Amniotic epithelial cell (primary cell): ENCODE data around the gene SLC10A3.

Experiments
- DNase-seq: peaks from one replicate; pipeline ENCODE4 v3.0.0-alpha.2; 2010; ENCODE audit warnings: low read depth

The SLC10A3 gene

DNA sequence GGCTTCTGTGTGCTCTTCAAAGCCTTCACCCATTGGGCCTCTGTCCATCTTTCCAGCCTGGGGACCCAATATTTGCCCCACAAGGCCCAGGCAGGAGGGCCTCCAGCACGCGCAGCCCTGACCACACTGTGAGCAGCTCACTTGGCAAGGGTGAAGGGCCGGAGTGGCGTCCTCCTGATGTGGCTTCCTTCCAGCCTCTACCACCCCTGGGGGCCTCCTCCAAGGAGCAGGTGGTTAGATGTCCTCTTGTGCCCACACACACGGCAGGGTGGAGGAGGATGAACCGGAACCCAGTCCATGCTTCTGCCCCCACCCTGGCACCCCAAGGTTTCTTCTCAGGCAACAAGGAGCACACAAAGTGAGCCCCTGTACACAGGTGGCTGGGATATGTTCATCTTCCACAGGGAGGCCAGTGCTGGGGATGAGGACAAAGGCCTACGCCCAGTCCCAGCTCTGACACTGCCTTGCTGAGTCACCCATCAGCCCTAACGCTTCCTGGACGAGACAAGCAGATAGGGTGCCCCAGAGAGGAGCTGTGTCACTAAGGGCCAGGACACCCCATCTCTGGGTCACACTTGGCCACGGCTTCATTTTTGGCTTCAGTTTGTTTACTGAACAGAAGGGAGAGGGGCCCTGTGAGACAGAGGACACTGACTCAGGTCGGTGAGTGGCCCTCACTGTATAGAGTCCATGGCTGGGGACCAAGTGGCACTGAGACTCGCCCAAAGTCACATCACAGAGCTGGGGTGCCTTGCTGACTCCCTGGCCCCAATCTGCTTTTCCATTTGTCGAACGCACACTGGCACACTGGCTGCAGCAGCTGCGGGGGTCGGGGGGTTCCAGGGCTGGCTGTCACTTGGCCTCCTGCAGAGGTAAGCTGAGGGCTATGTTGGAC lies 5.9 kb downstream of the SLC10A3 start:
- no peak for DNase-seq

DNA sequence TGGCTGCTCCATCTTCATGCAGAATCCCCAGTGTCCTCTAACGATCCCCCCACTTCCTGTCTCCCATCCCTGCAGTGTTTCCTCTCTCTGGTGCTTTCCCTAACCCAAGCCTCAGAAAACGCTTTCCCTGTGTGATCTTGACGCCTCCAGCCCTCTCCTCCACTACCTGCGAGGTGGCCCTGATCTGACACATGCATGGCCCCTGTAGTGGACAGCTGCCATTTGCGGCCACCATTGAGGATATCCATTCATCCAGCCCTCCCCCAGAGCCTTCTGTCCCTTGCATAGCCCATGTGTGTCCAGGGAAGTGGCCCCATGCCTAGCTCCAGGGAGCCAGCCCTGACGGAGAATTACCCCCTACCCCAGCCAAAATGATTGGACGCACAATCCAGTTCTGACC lies 7.1 kb downstream of the SLC10A3 start:
- DNase-seq = no peak

DNA sequence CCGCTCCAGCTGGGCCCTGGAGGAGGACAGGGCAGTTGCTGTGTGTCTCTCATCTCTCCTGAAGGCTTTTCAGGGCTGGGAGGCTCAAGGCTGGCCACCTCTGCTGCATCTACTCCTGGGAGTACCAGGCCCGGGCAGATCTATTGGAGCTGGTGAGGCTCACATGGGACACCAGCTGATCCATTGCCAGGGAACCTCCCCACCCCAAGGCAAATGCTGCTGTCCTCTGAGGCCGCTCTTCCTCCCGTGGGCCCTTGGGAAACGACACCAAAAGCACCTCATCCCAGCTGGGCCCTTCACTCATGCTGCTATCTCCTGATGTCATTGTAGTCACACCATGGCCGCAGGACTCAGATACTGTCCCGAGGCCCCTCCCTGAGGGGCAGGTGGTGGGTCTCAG lies 7.6 kb downstream of the SLC10A3 start:
- no peak for DNase-seq

DNA sequence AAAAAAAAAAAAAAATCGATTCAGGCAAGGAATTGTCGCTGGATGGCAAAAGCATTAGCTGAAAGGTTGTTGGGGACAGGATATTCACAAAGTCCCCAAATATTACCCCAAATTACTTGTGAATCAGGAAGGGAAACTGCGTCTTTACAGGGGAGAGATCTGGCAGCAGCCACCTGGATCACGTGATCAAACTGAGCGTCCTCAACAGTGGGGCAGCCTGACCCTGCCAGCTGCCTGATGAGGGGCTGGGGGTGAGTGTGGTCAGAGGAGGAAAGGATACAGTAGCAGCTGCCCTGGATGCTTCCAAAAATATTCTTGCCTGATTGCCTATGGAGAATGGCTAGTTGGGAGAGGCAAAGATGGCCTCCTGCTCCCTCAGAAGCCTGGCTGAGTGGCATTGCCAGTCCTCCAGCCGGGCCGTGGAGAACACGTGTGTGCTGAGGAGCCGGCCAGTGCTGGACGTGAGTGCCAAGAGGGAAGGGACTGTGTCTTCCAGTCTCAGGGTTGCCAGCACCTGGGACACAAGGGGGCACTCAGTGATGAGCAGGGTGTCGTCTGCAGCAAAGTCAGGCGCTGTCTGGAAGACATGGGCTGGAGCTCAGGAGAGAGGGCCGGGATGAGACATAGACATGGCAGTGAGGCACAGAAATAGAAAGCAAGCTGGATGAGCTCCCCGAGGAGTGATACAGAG lies 8.4 kb downstream of the SLC10A3 start:
- no peak for DNase-seq

DNA sequence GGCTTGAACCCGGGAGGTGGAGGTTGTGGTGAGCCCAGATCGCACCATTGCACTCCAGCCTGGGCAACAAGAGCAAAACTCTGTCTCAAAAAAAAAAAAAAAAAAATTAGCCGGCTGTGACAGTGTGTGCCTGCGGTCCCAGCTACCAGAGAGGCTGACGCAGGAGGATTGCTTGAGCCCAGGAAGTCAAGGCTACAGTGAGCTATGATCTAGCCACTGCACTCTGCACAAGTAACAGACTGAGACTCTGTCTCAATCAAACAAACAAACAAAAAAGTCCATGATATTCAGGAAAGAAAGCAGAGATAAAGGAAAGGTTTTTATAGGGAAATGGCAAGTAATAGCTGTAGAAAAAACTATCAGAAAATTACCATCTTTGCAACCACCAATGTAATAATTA lies 9.2 kb downstream of the SLC10A3 start:
- no peak for DNase-seq

DNA sequence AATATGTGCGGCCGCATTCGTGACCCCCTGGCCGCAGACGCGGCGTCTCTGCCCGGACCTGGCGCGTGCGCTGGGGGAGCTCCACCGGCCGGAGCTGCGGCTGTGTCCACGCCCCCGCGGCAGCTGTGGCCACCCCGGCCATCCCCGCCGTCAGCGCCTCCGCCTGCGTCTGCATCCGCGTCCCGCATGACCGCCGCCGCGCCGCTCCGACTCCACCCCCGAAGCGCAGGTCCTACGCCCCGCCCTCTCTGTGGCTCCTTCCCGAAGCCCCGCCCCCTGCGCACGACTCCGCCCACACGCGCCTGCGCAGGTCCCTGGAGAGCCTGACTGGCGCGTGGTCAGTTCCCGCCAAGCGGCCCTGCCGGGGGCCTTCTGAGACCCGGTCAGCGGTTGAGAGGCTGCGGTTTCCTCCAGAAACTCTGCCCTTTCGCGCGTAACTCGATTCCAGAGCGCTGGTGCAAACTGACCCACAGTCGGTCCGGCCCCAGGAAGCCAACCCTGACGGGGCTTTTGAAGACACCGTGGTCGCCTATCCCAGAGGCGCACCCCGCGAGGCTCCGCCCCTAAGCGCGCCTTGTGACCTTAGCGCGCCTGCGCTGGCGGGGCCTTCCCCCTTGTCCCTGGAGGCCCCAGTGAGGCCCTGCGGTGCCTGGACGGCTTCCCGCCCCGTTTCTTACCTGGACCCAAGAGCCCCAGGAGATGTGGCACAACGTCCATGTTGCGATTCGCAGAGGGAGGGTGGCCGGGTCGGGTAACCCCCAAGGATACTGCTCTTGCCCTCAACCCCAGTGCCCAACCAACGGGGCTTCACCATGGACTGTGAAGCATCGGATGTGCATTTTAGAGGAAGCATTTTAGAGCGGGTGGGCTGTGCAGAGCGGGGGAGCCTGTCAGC lies 11.5 kb downstream of the SLC10A3 start, which contains the start of gene LAGE3:
Gene LAGE3 (minus strand): TSS at position 554 of the 895 bp plus-strand sequence. CDS start 366 bp downstream, at position 188.
- DNase-seq = peak; percentile 80

DNA sequence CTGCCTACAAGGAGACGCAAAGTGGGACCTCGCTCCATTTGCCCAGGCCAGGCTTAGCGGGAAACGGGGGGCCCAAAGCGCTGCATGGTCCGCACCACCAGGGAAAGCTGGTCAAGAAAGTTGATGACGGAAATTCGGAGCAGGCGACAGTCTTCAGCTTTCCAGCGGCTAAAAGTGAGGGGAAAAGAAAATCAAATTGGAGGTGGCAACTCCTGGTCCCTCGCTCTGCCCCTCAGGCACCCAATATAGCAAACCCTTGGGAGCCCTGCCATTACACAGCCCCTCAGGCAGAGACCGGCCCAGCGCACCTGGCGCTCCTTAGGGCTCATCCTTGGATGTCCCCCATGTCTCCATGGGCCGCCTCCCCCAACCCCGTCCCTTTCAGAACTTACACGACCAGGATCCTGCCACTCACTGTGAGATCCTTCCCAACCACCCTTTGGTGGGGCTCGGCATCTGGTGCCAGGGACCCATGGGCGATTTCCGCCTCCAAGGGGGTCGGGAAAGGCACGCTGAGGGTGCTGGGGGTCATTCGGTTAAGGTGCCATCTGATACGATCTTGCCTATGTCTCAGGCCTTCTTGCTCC lies 12.4 kb downstream of the SLC10A3 start:
- no peak for DNase-seq

DNA sequence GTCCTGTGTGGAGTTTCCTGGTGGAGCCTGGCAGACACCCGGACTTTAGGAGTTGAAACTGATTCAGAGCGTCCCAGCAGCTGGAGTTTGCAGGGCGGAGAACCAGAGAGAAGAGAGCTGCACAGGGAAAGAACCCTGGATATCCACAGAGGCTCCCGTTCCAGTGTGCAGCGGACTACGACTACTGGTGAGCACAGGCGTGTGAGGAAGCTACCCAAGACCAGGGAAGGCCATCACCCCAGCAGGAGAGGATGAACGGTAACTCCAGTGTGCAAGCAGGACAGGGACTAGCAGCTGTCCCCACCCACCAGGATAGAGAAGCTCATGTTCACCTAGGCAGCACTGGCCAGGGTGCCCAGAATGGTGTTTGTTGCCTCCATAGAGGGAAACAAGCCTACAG lies 13.6 kb downstream of the SLC10A3 start:
- DNase-seq = no peak

DNA sequence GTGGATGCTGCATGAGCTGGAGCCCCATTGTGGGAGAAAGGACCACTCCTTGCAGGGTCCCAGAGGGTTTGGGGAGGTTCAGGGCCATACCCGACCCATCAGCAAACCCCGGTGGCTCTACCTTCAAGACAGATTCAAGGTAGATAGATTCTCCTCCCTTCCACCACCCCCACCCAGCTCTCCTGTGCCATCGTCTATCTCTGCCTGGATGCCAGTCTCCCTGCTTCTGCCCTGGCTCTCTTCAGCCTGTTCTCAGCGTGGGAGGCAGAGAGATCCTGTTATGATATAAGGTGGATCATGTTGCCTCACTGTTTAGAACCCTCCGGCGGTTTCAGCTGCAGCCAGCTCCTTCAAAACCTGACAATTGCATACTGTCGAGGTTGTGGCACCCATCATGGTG lies 16.7 kb downstream of the SLC10A3 start:
- DNase-seq = no peak

DNA sequence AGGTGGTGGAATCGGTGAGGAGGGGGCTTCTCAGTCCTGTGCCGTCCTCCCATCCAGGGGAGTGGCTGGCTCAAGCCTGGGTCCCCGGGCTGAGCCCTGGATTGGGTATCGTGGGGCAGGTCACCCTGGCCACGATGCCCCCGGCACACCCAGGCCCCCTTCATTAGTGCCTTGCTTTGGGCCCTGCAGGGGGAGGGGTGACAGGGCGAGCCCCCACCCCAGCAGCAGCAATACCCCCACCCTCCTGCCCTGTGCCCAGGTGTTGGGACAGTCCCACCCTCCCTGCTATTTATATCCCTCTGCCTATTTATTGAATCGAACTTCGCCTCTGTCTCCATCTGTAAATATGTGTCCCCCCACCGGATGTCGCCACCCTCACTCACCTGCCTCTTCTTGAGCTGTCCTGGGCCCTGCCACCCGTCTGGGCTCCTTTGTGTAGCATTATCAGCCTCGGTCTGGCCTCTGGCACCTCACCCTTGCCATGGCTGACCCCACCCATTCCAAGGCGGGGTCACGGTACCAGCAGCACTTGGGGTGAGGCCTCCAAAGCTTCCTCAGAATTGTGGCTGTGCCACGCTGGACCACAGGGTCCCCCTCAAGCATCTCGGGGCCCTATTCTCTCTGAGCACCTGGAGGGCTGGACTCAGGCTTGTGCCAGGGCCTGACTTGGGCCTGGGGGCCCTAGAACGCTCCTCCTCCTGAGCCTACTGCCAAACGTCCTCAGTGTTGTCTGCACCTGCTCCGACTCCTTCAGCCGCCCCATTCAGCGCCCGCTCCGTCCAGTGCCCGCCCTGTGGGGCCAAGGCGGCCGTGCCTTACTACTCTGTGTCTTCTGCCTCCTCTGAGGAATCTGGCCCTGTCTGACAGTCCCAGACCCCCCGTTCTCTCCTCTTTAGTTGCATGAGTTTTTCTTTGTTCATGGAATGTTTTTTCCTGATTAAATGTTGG lies 17.5 kb downstream of the SLC10A3 start:
- no peak for DNase-seq

DNA sequence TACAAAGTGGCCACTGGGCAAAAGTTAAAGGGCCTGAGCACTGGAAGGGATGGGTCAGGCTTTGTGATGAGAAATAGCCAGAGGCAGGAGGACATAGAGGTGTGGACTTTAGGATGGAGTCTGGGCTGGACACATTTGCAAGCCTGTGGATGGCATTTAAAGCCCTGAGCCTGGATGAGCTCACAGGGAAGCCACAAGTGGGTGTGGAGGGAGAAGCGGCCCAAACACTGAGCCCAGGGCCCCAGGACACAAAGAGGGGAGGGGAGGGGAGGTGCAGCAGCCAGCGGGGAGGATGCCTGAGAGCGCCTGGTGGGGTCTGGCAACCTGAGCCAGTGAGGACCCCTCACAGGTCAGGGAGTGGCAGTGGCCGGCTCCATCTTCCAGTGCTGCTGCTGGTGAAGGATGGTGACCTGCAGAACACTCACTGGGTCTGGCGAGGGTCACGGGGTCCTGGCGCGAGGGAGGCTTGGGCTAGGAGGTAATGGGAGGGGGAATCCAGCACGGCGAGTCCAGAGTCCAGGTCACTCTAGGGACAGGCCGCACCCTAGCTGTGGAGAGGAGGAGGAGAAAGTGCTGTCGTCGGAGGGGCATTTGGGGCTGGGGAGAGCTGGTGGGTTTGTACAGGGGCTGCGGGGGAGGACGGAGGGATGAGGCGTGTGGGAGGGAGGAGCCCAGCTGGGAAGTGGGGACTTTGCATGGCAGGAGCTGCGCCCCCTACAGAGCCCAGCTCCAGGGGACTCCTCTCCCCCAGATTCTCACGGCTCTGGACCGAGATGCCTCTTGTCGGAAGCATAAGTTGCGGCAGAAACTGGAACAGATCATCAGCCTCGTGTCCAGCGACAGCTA lies 18.4 kb downstream of the SLC10A3 start:
- DNase-seq = no peak

DNA sequence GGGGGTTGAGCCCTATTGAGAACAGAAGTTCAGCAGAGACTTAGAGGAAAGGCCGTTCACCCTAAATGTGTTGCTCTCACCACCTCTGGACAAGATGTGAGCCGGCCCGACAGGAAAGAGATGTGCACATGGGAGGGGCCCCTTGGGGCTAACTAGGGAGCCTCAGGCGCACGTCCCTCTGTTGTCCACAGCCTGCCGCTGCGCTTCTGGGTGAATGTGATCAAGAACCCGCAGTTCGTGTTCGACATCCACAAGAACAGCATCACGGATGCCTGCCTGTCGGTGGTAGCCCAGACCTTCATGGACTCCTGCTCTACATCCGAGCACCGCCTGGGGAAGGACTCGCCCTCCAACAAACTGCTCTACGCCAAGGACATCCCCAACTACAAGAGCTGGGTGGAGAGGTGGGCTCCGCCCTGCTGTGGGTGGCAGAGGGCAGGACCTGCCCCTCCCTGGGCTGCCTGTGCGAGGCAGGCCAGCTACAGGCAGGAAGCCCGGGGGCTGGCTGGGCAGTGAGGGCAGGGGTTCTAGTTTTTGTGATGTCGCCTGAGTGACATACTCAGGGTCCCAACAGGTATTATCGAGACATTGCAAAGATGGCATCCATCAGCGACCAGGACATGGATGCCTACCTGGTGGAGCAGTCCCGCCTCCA lies 19.4 kb downstream of the SLC10A3 start:
- no peak for DNase-seq

DNA sequence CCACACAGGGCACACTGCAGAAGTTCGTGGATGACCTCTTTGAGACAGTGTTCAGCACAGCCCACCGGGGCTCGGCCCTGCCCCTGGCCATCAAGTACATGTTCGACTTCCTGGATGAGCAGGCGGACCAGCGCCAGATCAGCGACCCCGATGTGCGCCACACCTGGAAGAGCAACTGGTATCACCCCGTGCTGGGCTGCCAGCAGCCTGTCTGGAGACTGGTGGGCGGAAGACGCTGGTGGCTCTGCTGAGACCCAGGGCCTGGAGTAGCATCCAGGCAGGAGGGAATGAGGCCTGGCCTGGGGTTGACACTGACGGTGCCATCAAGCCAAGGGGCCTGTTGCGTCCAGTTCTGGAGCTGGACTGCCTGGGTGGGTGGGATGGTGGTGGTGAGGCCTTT lies 20.0 kb downstream of the SLC10A3 start:
- DNase-seq = no peak

DNA sequence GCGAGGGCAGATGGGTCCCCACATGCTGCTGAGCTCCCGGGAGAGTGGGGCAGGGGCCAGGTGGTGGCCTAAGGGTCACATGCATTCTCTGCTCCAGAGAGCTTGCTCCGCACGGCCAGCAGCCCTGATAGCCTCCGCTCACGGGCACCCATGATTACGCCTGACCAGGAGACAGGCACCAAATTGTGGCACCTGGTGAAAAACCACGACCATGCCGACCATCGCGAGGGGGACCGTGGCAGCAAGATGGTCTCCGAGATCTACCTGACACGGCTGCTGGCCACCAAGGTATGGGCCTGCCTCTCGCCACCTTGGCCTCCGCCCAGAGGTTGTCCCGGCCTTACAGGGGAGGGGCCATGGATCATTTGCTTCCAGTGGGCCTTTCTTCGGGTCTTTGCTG lies 20.5 kb downstream of the SLC10A3 start:
- DNase-seq = no peak

DNA sequence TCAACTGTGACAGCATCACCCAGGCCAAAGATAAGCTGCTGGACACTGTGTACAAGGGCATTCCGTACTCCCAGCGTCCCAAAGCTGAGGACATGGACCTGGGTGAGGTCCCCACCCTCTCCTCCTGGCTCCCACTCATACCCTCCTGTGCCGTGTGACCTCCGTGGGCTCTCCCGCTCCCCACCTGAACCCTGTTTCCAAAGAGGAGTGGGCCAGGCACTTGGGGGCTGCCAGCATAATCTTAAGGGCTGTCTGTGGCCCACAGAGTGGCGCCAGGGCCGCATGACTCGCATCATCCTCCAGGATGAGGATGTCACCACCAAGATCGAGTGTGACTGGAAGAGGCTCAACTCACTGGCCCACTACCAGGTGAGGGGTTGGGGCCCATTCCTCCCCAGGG lies 21.3 kb downstream of the SLC10A3 start:
- no peak for DNase-seq

DNA sequence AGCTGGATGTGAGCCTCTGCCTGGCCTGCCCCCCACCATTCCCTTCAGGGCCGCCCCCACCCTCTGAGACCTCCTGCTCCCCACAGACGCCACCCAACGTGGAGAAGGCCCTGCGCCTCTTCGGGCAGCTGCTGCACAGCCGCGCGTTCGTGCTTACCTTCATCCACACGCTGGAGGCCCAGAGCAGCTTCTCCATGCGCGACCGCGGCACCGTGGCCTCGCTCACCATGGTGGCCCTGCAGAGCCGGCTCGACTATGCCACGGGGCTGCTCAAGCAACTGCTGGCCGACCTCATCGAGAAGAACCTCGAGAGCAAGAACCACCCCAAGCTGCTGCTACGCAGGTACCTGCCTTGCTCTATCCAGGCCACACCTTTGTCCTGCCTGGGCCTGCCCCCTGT lies 22.2 kb downstream of the SLC10A3 start:
- no peak for DNase-seq

DNA sequence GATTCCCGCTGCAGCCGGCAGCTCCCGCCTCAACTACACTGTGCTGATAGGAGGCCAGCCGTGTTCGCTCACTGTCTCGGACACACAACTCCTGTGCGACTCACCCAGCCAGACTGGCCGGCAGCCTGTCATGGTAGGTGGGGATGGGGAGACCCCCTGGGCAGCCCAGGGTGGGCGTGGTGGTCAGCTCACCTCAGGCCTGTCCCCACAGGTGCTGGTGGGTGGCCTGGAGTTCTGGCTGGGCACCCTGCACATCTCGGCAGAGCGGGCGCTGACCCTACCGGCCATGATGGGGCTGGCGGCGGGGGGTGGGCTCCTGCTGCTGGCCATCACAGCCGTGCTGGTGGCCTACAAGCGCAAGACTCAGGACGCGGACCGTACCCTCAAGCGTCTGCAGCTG lies 22.9 kb downstream of the SLC10A3 start:
- no peak for DNase-seq

DNA sequence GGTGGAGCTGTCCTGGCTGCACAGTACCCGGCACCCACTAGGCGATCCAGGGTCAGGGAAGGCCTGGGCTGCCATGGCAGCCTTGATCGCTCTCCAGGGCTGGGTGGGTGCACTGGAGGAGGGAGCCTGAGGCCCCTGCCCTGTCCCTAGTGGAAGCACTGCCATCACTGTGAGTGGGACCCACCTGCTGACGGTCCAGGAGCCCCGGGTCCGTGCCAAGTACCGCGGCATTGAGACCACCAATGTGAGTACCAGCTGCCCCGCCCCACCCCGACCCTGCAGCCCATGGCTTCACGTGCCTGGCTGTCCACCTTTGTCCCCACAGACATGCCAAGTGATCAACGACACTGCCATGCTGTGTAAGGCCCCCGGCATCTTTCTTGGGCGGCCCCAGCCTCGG lies 23.5 kb downstream of the SLC10A3 start:
- no peak for DNase-seq

DNA sequence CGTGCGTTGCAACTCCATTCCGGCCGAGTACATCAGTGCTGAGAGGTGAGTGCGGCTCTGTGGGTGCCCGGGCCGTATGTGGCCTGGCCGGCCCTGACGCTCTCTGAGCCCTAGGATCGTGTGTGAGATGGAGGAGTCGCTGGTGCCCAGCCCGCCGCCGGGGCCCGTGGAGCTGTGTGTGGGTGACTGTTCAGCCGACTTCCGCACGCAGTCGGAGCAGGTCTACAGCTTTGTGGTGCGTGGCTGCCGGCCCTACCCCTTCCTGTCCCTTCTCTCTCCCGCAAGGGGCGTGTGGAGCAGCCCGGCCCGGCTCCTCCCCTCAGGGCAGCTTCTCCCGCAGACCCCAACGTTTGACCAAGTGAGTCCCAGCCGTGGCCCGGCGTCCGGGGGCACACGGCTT lies 24.4 kb downstream of the SLC10A3 start:
- no peak for DNase-seq
